H1 (cell line): ENCODE measurements around the gene CLEC1B. TPM values are rescaled to one million over a fixed set of nuclear protein-coding genes. Genes with fewer than 3 reads are reported as not detected.

Experiments used
- CTCF ChIA-PET: fragments of 300-600 bp; sonication (Branson Sonifier 250); formaldehyde crosslinking; loops from one replicate; lab custom pipeline; 2021; ENCODE audit not compliant: partially characterized antibody; lab: Charles Lee
- POLR2A ChIA-PET: fragments of 300-600 bp; sonication (Branson Sonifier 250); formaldehyde crosslinking; loops from one replicate; lab custom pipeline; 2021; ENCODE audit warnings: inconsistent platforms; ENCODE audit not compliant: partially characterized antibody; lab: Charles Lee
- DNase-seq, 2 experiments: peaks; one replicate each; pipeline versions ENCODE4 v3.0.0 to v3.0.0-alpha.2; 2010 to 2022; ENCODE audit warnings: low spot score in 2 of 2, low read depth in 1 of 2, mixed read lengths in 1 of 2
- FAIRE-seq: peaks from 2 replicates; lab custom pipeline; 2011; peaks lifted over from hg19 to GRCh38; lab: Jason Lieb, UNC
- H2AFZ ChIP-seq: 2 replicates; pipeline ENCODE4 v1.8.1; 2012; ENCODE audit warnings: low read length, inconsistent platforms
- H2AK5ac ChIP-seq: 2 replicates; pipeline ENCODE4 v1.6.1; 2013; ENCODE audit warnings: low read depth, low read length
- H2BK120ac ChIP-seq: replicated peaks from 2 replicates; pipeline ENCODE3; 2013; ENCODE audit warnings: low read depth, low read length, inconsistent platforms
- H2BK12ac ChIP-seq: 2 replicates; pipeline ENCODE4 v1.6.1; 2013; ENCODE audit warnings: low read depth, low read length
- H2BK15ac ChIP-seq: 2 replicates; pipeline ENCODE4 v1.6.1; 2013; ENCODE audit warnings: low read length
- H2BK20ac ChIP-seq: 2 replicates; pipeline ENCODE4 v1.6.1; 2013; ENCODE audit warnings: low read length
- H2BK5ac ChIP-seq: 2 replicates; pipeline ENCODE4 v1.6.1; 2013; ENCODE audit warnings: low read depth, low read length
- H3K14ac ChIP-seq: 2 replicates; pipeline ENCODE4 v1.6.1; 2013; ENCODE audit warnings: inconsistent platforms; ENCODE audit not compliant: insufficient read length
- H3K18ac ChIP-seq: 2 replicates; pipeline ENCODE4 v1.6.1; 2013; ENCODE audit warnings: low read length; ENCODE audit errors: extremely low read depth
- H3K23ac ChIP-seq: 2 replicates; pipeline ENCODE4 v1.6.1; 2013; ENCODE audit warnings: inconsistent platforms; ENCODE audit not compliant: insufficient read length
- H3K23me2 ChIP-seq: 2 replicates; pipeline ENCODE4 v1.6.1; 2013; ENCODE audit warnings: low read depth, low read length
- H3K27ac ChIP-seq: 2 replicates; pipeline ENCODE4 v1.6.1; 2011; ENCODE audit warnings: low read depth, low read length, inconsistent platforms
- H3K27me3 ChIP-seq, 4 experiments: replicated peaks in 1 of 4; 1 replicate in 1 of 4; 2 replicates in 3 of 4; pipeline versions ENCODE4 v1.6.1 to v1.8.1; 2011 to 2013; ENCODE audit warnings: low read length in 3 of 4, mild to moderate bottlenecking in 3 of 4, inconsistent platforms in 2 of 4, mixed read lengths in 2 of 4, moderate library complexity in 1 of 4; ENCODE audit not compliant: control insufficient read depth in 3 of 4, insufficient read depth in 3 of 4; ENCODE audit errors: extremely low read depth in 1 of 4
- H3K36me3 ChIP-seq, 4 experiments: 2 replicates each; pipeline versions ENCODE4 v1.6.1 to v1.8.1; 2011 to 2013; ENCODE audit warnings: mild to moderate bottlenecking in 4 of 4, low read length in 3 of 4, moderate library complexity in 2 of 4, control low read depth in 1 of 4, inconsistent platforms in 1 of 4; ENCODE audit not compliant: insufficient read depth in 4 of 4, control insufficient read depth in 2 of 4
- H3K4ac ChIP-seq: replicated peaks from 2 replicates; pipeline ENCODE3; 2013; ENCODE audit warnings: low read length, low read depth, mixed read lengths, inconsistent platforms; ENCODE audit not compliant: insufficient read length
- H3K4me1 ChIP-seq, 4 experiments: replicated peaks in 1 of 4; 1 replicate in 1 of 4; 2 replicates in 3 of 4; pipeline versions ENCODE4 v1.6.1 to v1.8.1; 2011 to 2013; ENCODE audit warnings: low read length in 3 of 4, inconsistent platforms in 2 of 4, mixed read lengths in 1 of 4; ENCODE audit not compliant: insufficient read depth in 4 of 4, control insufficient read depth in 3 of 4
- H3K4me2 ChIP-seq, 2 experiments: 2 replicates each; pipeline versions ENCODE4 v1.6.1 to v1.8.1; 2011 to 2013; ENCODE audit warnings: low read depth in 2 of 2, low read length in 2 of 2, control low read depth in 1 of 2, inconsistent platforms in 1 of 2, mild to moderate bottlenecking in 1 of 2; ENCODE audit not compliant: insufficient read depth in 1 of 2
- H3K4me3 ChIP-seq, 4 experiments: fragments of 200-600, 300-600 bp in 1 of 4; sonication (generic), shearing (Covaris generic), sonication (Bioruptor Twin) in 1 of 4; 2 replicates each; pipeline versions ENCODE4 v1.5.1 to v1.8.1; 2011 to 2016; ENCODE audit warnings: low read length in 4 of 4, low read depth in 3 of 4, control low read depth in 2 of 4, inconsistent platforms in 2 of 4, mild to moderate bottlenecking in 2 of 4, mixed read lengths in 1 of 4, moderate library complexity in 1 of 4; ENCODE audit not compliant: insufficient read depth in 2 of 4; ENCODE audit errors: extremely low read depth in 1 of 4
- H3K56ac ChIP-seq: replicated peaks from 2 replicates; pipeline ENCODE3; 2013; ENCODE audit warnings: low read depth, mild to moderate bottlenecking, mixed read lengths, low read length, inconsistent platforms; ENCODE audit not compliant: insufficient read length
- H3K79me1 ChIP-seq: 2 replicates; pipeline ENCODE4 v1.6.1; 2013; ENCODE audit warnings: low read depth, low read length, control low read depth
- H3K79me2 ChIP-seq, 2 experiments: 2 replicates each; pipeline versions ENCODE4 v1.6.1 to v1.8.1; 2012 to 2013; ENCODE audit warnings: low read length in 2 of 2, mild to moderate bottlenecking in 2 of 2, inconsistent platforms in 1 of 2; ENCODE audit not compliant: insufficient read depth in 2 of 2, control insufficient read depth in 1 of 2
- H3K9ac ChIP-seq, 4 experiments: replicated peaks in 1 of 4; 1 replicate in 1 of 4; 2 replicates in 3 of 4; pipeline versions ENCODE4 v1.6.1 to v1.8.1; 2011 to 2013; ENCODE audit warnings: low read depth in 3 of 4, low read length in 3 of 4, control low read depth in 2 of 4, mild to moderate bottlenecking in 2 of 4, moderate library complexity in 2 of 4, inconsistent platforms in 1 of 4; ENCODE audit errors: extremely low read depth in 1 of 4
- H3K9me3 ChIP-seq, 2 experiments: 2 replicates each; pipeline versions ENCODE4 v1.6.1 to v1.8.1; 2012 to 2013; ENCODE audit warnings: mild to moderate bottlenecking in 2 of 2, moderate library complexity in 2 of 2, control low read depth in 1 of 2, inconsistent platforms in 1 of 2, low read depth in 1 of 2, low read length in 1 of 2, mixed read lengths in 1 of 2; ENCODE audit not compliant: insufficient read depth in 2 of 2
- H4K20me1 ChIP-seq, 2 experiments: replicated peaks in 1 of 2; 2 replicates each; pipeline versions ENCODE3 to v1.8.1; 2011 to 2013; ENCODE audit warnings: inconsistent platforms in 2 of 2, low read length in 2 of 2, mild to moderate bottlenecking in 1 of 2; ENCODE audit not compliant: insufficient read depth in 2 of 2, control insufficient read depth in 1 of 2
- H4K5ac ChIP-seq: 2 replicates; pipeline ENCODE4 v1.6.1; 2013; ENCODE audit warnings: low read length, low read depth, mixed read lengths, inconsistent platforms; ENCODE audit not compliant: insufficient read length
- H4K8ac ChIP-seq: 2 replicates; pipeline ENCODE4 v1.8.0; 2013; ENCODE audit warnings: mild to moderate bottlenecking, moderate library complexity, low read length, inconsistent platforms; ENCODE audit not compliant: insufficient read depth; ENCODE audit errors: extremely low read depth
- H4K91ac ChIP-seq: replicated peaks from 2 replicates; pipeline ENCODE3; 2013; ENCODE audit warnings: low read length, mixed read lengths, inconsistent platforms; ENCODE audit not compliant: insufficient read length
- ASH2L ChIP-seq: fragments of 200-600, 300-600 bp; sonication (generic); IDR thresholded peaks from one replicate; pipeline ENCODE4 v1.7.1; 2017; ENCODE audit warnings: low read length
- KDM5A ChIP-seq: fragments of 200-600 bp; IDR thresholded peaks from 2 replicates; pipeline ENCODE4 v1.7.1; 2012; ENCODE audit warnings: mild to moderate bottlenecking, low read length, inconsistent platforms, mixed read lengths
- MAFK ChIP-seq: IDR thresholded peaks from 2 replicates; pipeline ENCODE4 v1.6.1; 2012; ENCODE audit warnings: low read depth, mild to moderate bottlenecking, improper control_type of control experiment, low read length
- NANOG ChIP-seq: IDR thresholded peaks from 2 replicates; pipeline ENCODE4 v1.6.1; 2011; ENCODE audit warnings: low read length, low read depth, mild to moderate bottlenecking, inconsistent platforms; ENCODE audit not compliant: insufficient read depth, poor library complexity, severe bottlenecking
- POLR2A ChIP-seq, 2 experiments: IDR thresholded peaks; 1 replicate in 1 of 2; 2 replicates in 1 of 2; pipeline ENCODE4 v1.6.1; 2011; ENCODE audit warnings: low read depth in 2 of 2, low read length in 2 of 2, mild to moderate bottlenecking in 2 of 2; ENCODE audit errors: control extremely low read depth in 1 of 2
- SP1 ChIP-seq: IDR thresholded peaks from 2 replicates; pipeline ENCODE4 v1.6.1; 2011; ENCODE audit warnings: low read depth, low read length
- polyA plus RNA-seq, 7 experiments: library from polyadenylated mRNA; depleted of rRNA in 3 of 7; stranded (reverse) in 5 of 7; unstranded in 2 of 7; fragments of >200 nt in 5 of 7; fragments of 200-250 nt in 2 of 7; gene quantifications; 1 replicate in 5 of 7; 2 replicates in 1 of 7; 4 replicates in 1 of 7; pipeline versions ENCODE4 v1.2.1 to v1.2.3, GENCODE V29; 2011 to 2013; ENCODE audit warnings: missing spikeins in 2 of 7, mixed read lengths in 2 of 7
- total RNA-seq: library from RNA; stranded (reverse); fragmentation: NEBNext Ultra II Directional; extraction: Animal tissue kit (Norgen Biotek cat#: 25700); gene quantifications from 2 replicates; pipeline ENCODE4 v1.2.1, GENCODE V29; 2021

CLEC1B gene
- total and polyA plus RNA-seq, 2 of the 8 experiments (the other 6 are each of a cell fraction or from before 2014, with no cell fraction given), result not detected

DNA sequence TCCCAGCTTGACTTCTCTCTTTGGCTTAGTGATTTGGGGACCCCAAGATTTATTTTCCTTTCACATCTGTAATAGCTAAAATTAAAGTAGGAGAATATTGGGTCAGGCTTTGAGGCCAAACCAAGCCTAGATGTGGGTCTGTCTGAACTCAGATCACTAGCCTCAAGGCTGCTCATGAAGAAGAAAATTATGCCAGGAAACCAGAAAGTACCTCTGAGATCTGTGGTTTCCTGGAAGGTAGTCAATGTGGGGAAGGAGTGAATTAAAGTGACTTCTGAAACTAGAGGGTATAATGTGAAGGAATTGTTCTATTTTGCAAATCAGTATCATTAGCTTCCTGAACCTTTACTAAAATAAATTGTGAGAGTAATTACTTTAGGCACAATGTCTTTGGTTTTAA, 41.1 kb downstream of the CLEC1B start:
- Histone ChIP-seq H3K18ac (no peak overlapping the region), H3K27ac (no peak overlapping the region), H4K91ac (no peak overlapping the region), H2BK12ac (no peak overlapping the region), H3K4me2 (no peak overlapping the region), H4K20me1 (no peaks in the 10 kb centered on the region), H3K4me3 (no peak overlapping the region), H2BK120ac (no peak overlapping the region), H2AFZ (no peak overlapping the region), H3K27me3 (no peaks in the 10 kb centered on the region), H3K4me1 (peaks cover 0 to 2% (median 0%) of the 10 kb centered on the region in 4 experiments; a peak in 1 of 7 replicates), H2BK20ac (no peak overlapping the region), H2AK5ac (no peak overlapping the region), H2BK15ac (no peak overlapping the region), H3K14ac (no peak overlapping the region), H2BK5ac (no peak overlapping the region), H3K4ac (no peak overlapping the region), H4K8ac (no peak overlapping the region), H3K9ac (no peak overlapping the region), H3K56ac (no peak overlapping the region), H3K23ac (no peak overlapping the region), H4K5ac (no peak overlapping the region), H3K9me3 (no peaks in the 10 kb centered on the region), H3K23me2 (no peaks in the 10 kb centered on the region), H3K79me1 (no peaks in the 10 kb centered on the region), H3K36me3 (no peaks in the 10 kb centered on the region), H3K79me2 (no peaks in the 10 kb centered on the region)
- no peak for FAIRE-seq
- no peak for DNase-seq
- ChIA-PET POLR2A (interaction anchor here (1.0 kb wide), 1 partner anchor 46 kb away, joined by 3 read pairs; no protein-coding TSS in a partner anchor), CTCF (interaction anchor here (1.3 kb wide), 1 partner anchor 18 kb away, joined by 4 read pairs; no protein-coding TSS in a partner anchor)
- TF ChIP-seq SP1 (no peak), POLR2A (IDR thresholded peaks at IDR 0.05; ENCODE audit: control extremely low read depth in 1 of 2, low read depth in 2 of 2, low read length in 2 of 2) (no peak), MAFK (no peak), KDM5A (no peak), NANOG (no peak), ASH2L (no peak)
